Smooth muscle cell (in vitro differentiated cells): ENCODE data around the gene RAB27A. TPM values are rescaled to one million over a fixed set of nuclear protein-coding genes. Genes with fewer than 3 reads are reported as not detected.

Experiments
- DNase-seq: peaks from one replicate; lab custom pipeline; 2025; ENCODE audit not compliant: unreplicated experiment; lab: John Stamatoyannopoulos, UW
- H2AFZ ChIP-seq: fragments of 200-600 bp; sonication (generic); 2 replicates; pipeline ENCODE4 v1.6.0; 2016; ENCODE audit warnings: antibody characterized with exemption, low read depth, mild to moderate bottlenecking
- H3F3A ChIP-seq: fragments of 200-600 bp; sonication (generic); 2 replicates; pipeline ENCODE4 v1.6.0; 2017; ENCODE audit warnings: antibody characterized with exemption, low read depth
- H3K27ac ChIP-seq: fragments of 200-600 bp; sonication (generic); 2 replicates; pipeline ENCODE4 v1.5.1; 2016; ENCODE audit warnings: low read depth, mild to moderate bottlenecking
- H3K27me3 ChIP-seq: fragments of 200-600 bp; sonication (generic); 2 replicates; pipeline ENCODE4 v1.6.1; 2016; ENCODE audit warnings: low read depth, mild to moderate bottlenecking
- H3K36me3 ChIP-seq: fragments of 200-600 bp; sonication (generic); 2 replicates; pipeline ENCODE4 v1.5.1; 2016; ENCODE audit warnings: low read depth
- H3K4me1 ChIP-seq: fragments of 200-600 bp; sonication (generic); 2 replicates; pipeline ENCODE4 v1.5.1; 2016; ENCODE audit warnings: low read depth
- H3K4me2 ChIP-seq: fragments of 200-600 bp; sonication (generic); 2 replicates; pipeline ENCODE4 v1.6.0; 2016; ENCODE audit warnings: mild to moderate bottlenecking
- H3K4me3 ChIP-seq: fragments of 200-600 bp; sonication (generic); 2 replicates; pipeline ENCODE4 v1.5.1; 2016; ENCODE audit warnings: mild to moderate bottlenecking
- H3K79me2 ChIP-seq: fragments of 200-600 bp; sonication (generic); 2 replicates; pipeline ENCODE4 v1.6.0; 2016; ENCODE audit warnings: low read depth, mild to moderate bottlenecking
- H3K9ac ChIP-seq: fragments of 200-600 bp; sonication (generic); 2 replicates; pipeline ENCODE4 v1.6.0; 2016; ENCODE audit warnings: low read depth
- H3K9me3 ChIP-seq: fragments of 200-600 bp; sonication (generic); replicated peaks from 2 replicates; pipeline ENCODE4 v1.5.1; 2016; ENCODE audit warnings: low read depth
- H4K20me1 ChIP-seq: fragments of 200-600 bp; sonication (generic); 2 replicates; pipeline ENCODE4 v1.6.0; 2016; ENCODE audit warnings: low read depth
- CTCF ChIP-seq: fragments of 200-600 bp; sonication (generic); IDR thresholded peaks from 2 replicates; pipeline ENCODE4 v1.5.1; 2017; ENCODE audit warnings: borderline replicate concordance, mild to moderate bottlenecking, antibody characterized with exemption; ENCODE audit not compliant: insufficient read depth, poor library complexity, severe bottlenecking
- WGBS: methylation state at CpG from one replicate; pipeline ENCODE4 v1.1.7; 2016; ENCODE audit warnings: low lambda C conversion rate; 5-methylcytosine and 5-hydroxymethylcytosine counted together
- polyA plus RNA-seq: library from polyadenylated mRNA; unstranded; fragments of >200 nt; fragmentation: Nextera tagmentation; extraction: Ambion mirVana; gene quantifications from 2 replicates; pipeline ENCODE4 v1.2.1, GENCODE V29; 2016
- total RNA-seq: library from RNA; depleted of rRNA; stranded (reverse); fragments of >200 nt; gene quantifications from 2 replicates; pipeline ENCODE4 v1.2.3, GENCODE V29; 2014

The RAB27A gene
- total and polyA plus RNA-seq, 2 experiments from 2014 or later = 14.6 to 15.6 TPM

- Histone ChIP-seq H3K4me3 (no peak overlapping the region), H3K9ac (no peak overlapping the region), H3K9me3 (no peaks in the 10 kb centered on the region), H3K4me2 (peak overlapping the region; percentile 54), H2AFZ (no peak overlapping the region), H3F3A (no peaks in the 10 kb centered on the region), H3K27me3 (no peaks in the 10 kb centered on the region), H3K4me1 (no peaks in the 10 kb centered on the region), H3K27ac (peak overlapping the region; percentile 94), H3K36me3 (no peaks in the 10 kb centered on the region), H3K79me2 (peaks cover 30% of the 10 kb centered on the region), H4K20me1 (peaks cover 17% of the 10 kb centered on the region)
- TF ChIP-seq CTCF = no peak
- 91% methylated on average over 2 of the region's 2 CpGs for WGBS
- DNase-seq = no peak
Measured at GRCh38 chr15:55279100-55279745, 10.4 kb downstream of the RAB27A start.

- Histone ChIP-seq H3K4me3 (no peak overlapping the region), H3K4me1 (no peaks in the 10 kb centered on the region), H3K36me3 (no peaks in the 10 kb centered on the region), H3K9ac (no peak overlapping the region), H3K79me2 (peaks cover 33% of the 10 kb centered on the region), H4K20me1 (peaks cover 17% of the 10 kb centered on the region), H3K9me3 (no peaks in the 10 kb centered on the region), H2AFZ (no peak overlapping the region), H3K4me2 (no peak overlapping the region), H3K27ac (no peak overlapping the region), H3F3A (no peaks in the 10 kb centered on the region), H3K27me3 (no peaks in the 10 kb centered on the region)
- 95% methylated on average over 2 of the region's 2 CpGs for WGBS
- TF ChIP-seq CTCF = no peak
- no peak for DNase-seq
Measured at GRCh38 chr15:55277715-55278114, 11.9 kb downstream of the RAB27A start.

- Histone ChIP-seq H3K9me3 (no peaks in the 10 kb centered on the region), H3K9ac (no peak overlapping the region), H3K27me3 (no peaks in the 10 kb centered on the region), H3F3A (no peaks in the 10 kb centered on the region), H3K4me3 (no peak overlapping the region), H3K36me3 (no peaks in the 10 kb centered on the region), H3K27ac (no peak overlapping the region), H3K79me2 (peaks cover 37% of the 10 kb centered on the region), H3K4me2 (no peak overlapping the region), H2AFZ (no peak overlapping the region), H4K20me1 (peaks cover 16% of the 10 kb centered on the region), H3K4me1 (no peaks in the 10 kb centered on the region)
- no peak for DNase-seq
- TF ChIP-seq CTCF = no peak
- 65% methylated on average over 7 of the region's 7 CpGs for WGBS
Measured at GRCh38 chr15:55277116-55277564, 12.5 kb downstream of the RAB27A start.

- H3K36me3 ChIP-seq = no peaks in the 10 kb centered on the region
- H3K9ac ChIP-seq = no peak overlapping the region
- no peaks in the 10 kb centered on the region for H3K27me3 ChIP-seq
- no peak overlapping the region for H3K27ac ChIP-seq
- H2AFZ ChIP-seq = no peak overlapping the region
- peaks cover 13% of the 10 kb centered on the region for H4K20me1 ChIP-seq
- no peak overlapping the region for H3K4me2 ChIP-seq
- H3F3A ChIP-seq = no peaks in the 10 kb centered on the region
- TF ChIP-seq CTCF = no peak
- no peaks in the 10 kb centered on the region for H3K9me3 ChIP-seq
- DNase-seq = no peak
- no peaks in the 10 kb centered on the region for H3K4me1 ChIP-seq
- no peak overlapping the region for H3K4me3 ChIP-seq
- 99% methylated on average over 5 of the region's 5 CpGs for WGBS
- H3K79me2 ChIP-seq = peaks cover 35% of the 10 kb centered on the region
Measured at GRCh38 chr15:55276324-55276723, 13.3 kb downstream of the RAB27A start.
